HCT116 (cell line): ENCODE measurements around the gene CDA.

Experiments
- CTCF ChIP-seq, 3 experiments: fragments of 200-600 bp in 1 of 3; sonication (generic) in 1 of 3; IDR thresholded peaks in 2 of 3; conservative IDR thresholded peaks in 1 of 3; 2 replicates each; pipeline ENCODE4 v1.5.1; 2012 to 2017; ENCODE audit warnings: low read depth in 2 of 3, low read length in 2 of 3, antibody characterized with exemption in 1 of 3, borderline replicate concordance in 1 of 3, control low read depth in 1 of 3, mild to moderate bottlenecking in 1 of 3, mixed read lengths in 1 of 3, mixed run types in 1 of 3, moderate library complexity in 1 of 3; ENCODE audit not compliant: insufficient read depth in 1 of 3
- ELF1 ChIP-seq: IDR thresholded peaks from 2 replicates; pipeline ENCODE4 v1.6.1; 2012; ENCODE audit warnings: low read depth, borderline replicate concordance
- EZH2 ChIP-seq: fragments of 200-600 bp; sonication (generic); IDR thresholded peaks from 2 replicates; pipeline ENCODE4 v1.6.1; 2017; ENCODE audit warnings: antibody characterized with exemption, mixed run types

GRCh38 chr1:20662110-20662475 is 73.2 kb downstream of the CDA start:
- TF ChIP-seq ELF1 (no peak), CTCF (IDR thresholded peaks at IDR 0.05 in 2 of 3, conservative IDR thresholded peaks at IDR 0.05 in 1 of 3; ENCODE audit: borderline replicate concordance in 1 of 3, insufficient read depth in 1 of 3, low read depth in 2 of 3, low read length in 2 of 3) (no peak), EZH2 (no peak)
